Measurements from ENCODE around the gene KRTAP16-1.

The KRTAP16-1 gene

GRCh38 chr17:41345992-41346391 lies 36.9 kb upstream of the KRTAP16-1 start:
- no peak for TF ChIP-seq CTCF (conservative IDR thresholded peaks at IDR 0.05; ENCODE audit: control insufficient read depth, insufficient read depth, low read depth, low read length)

GRCh38 chr17:41343029-41343428 lies 33.9 kb upstream of the KRTAP16-1 start:
- TF ChIP-seq CTCF (conservative IDR thresholded peaks at IDR 0.05; ENCODE audit: control insufficient read depth, insufficient read depth, low read depth, low read length), result no peak
- DNase-seq (ENCODE audit: low read depth), result no peak

More at GRCh38 chr17:41345992-41346391, 36.9 kb upstream of the KRTAP16-1 start:
- H3K4me3 ChIP-seq (ENCODE audit: control insufficient read depth, low read depth, low read length), result no peak overlapping the region
- no peak for DNase-seq (ENCODE audit: low read depth)

GRCh38 chr17:41340934-41341861 lies 32.1 kb upstream of the KRTAP16-1 start:
- H3K4me3 ChIP-seq (ENCODE audit: control insufficient read depth, low read depth, low read length), result no peak overlapping the region
- DNase-seq (ENCODE audit: low read depth), result no peak
- TF ChIP-seq CTCF (conservative IDR thresholded peaks at IDR 0.05; ENCODE audit: control insufficient read depth, insufficient read depth, low read depth, low read length), result no peak

More at GRCh38 chr17:41343029-41343428, 33.9 kb upstream of the KRTAP16-1 start:
- no peak overlapping the region for H3K4me3 ChIP-seq (ENCODE audit: control insufficient read depth, low read depth, low read length)

- no peak for TF ChIP-seq CTCF (conservative IDR thresholded peaks at IDR 0.05; ENCODE audit: control insufficient read depth, insufficient read depth, low read depth, low read length)
- DNase-seq (ENCODE audit: low read depth), result no peak
- H3K4me3 ChIP-seq (ENCODE audit: control insufficient read depth, low read depth, low read length), result no peak overlapping the region
These were observed 31.4 kb upstream of the KRTAP16-1 start for GRCh38 chr17:41340494-41340893.

- TF ChIP-seq CTCF (conservative IDR thresholded peaks at IDR 0.05; ENCODE audit: control insufficient read depth, insufficient read depth, low read depth, low read length), result no peak
- no peak for DNase-seq (ENCODE audit: low read depth)
- H3K4me3 ChIP-seq (ENCODE audit: control insufficient read depth, low read depth, low read length), result no peak overlapping the region
These were observed 30.6 kb upstream of the KRTAP16-1 start for GRCh38 chr17:41339571-41340172.

GRCh38 chr17:41338961-41339485 lies 29.9 kb upstream of the KRTAP16-1 start:
- no peak overlapping the region for H3K4me3 ChIP-seq (ENCODE audit: control insufficient read depth, low read depth, low read length)
- DNase-seq (ENCODE audit: low read depth), result no peak
- TF ChIP-seq CTCF (conservative IDR thresholded peaks at IDR 0.05; ENCODE audit: control insufficient read depth, insufficient read depth, low read depth, low read length), result no peak
